ENCODE data around the gene ATP6V0E2. TPM values are rescaled to one million over a fixed set of nuclear protein-coding genes. Genes with fewer than 3 reads are reported as not detected.

ATP6V0E2 gene
- total and polyA plus RNA-seq, 8 donors = 6.8 to 66.3 (median 16.7) TPM

DNA sequence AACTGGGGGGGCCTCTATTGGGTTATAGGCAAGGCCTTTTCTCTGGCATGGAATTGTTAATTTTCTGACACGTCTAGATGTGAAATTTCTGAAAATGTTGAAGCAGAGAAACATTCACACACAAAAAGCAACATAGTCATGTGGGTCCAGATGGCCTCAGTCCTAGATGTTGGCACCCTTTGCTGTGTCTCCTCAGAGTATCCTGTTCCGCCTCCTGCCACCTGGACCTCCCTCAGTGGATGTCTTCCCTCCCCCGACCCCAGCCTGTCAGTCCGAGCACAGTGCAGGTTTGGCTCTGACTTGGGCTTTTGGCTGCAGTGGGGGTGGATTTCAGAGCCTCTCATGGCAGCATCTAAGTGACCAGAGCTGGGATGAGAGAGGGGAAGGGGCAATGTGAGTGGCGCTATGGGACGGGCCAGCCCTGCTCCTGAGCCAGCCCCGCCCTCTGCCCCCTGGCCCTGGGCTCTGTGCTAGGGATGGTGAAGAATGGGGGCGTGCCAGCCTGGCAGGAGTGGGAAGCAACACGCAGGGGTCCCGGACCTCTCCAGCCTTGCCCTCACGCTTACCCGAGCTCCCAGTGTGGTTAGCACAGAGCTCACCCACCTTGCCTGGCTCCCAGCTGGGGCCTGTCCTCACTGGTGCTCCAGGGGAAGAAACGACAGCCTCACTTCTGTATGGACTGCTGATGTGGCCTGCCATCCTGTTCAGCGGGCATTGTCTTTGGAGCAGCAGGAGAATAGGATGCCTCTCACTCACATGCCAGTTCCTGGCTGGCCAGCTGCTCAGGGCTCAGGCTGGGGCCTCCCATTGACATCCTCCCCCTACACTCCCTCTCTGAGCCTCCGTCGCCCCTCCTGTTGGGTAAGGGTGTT is 6.2 kb downstream of the ATP6V0E2 start:
- ATAC-seq (no peak), FAIRE-seq (no peak), DNase-seq (peak in 2 of 6 donors; percentile 7 to 66)
- Histone ChIP-seq H3K36me3 (no peaks in the 10 kb centered on the region), H3K4me1 (peaks cover 14 to 27% (median 21%) of the 10 kb centered on the region in 3 donors), H3K27me3 (no peaks in the 10 kb centered on the region), H3K27ac (peak overlapping the region in 1 of 4 donors; percentile 36), H3K4me3 (no peak overlapping the region), H3K9me3 (no peaks in the 10 kb centered on the region)
- intact Hi-C loops (cut with DNase I) = no loop called here
- WGBS, 2 donors = 76 to 84% methylated on average over 14 to 16 of the region's 16 CpGs
- TF ChIP-seq, protein P1, sequence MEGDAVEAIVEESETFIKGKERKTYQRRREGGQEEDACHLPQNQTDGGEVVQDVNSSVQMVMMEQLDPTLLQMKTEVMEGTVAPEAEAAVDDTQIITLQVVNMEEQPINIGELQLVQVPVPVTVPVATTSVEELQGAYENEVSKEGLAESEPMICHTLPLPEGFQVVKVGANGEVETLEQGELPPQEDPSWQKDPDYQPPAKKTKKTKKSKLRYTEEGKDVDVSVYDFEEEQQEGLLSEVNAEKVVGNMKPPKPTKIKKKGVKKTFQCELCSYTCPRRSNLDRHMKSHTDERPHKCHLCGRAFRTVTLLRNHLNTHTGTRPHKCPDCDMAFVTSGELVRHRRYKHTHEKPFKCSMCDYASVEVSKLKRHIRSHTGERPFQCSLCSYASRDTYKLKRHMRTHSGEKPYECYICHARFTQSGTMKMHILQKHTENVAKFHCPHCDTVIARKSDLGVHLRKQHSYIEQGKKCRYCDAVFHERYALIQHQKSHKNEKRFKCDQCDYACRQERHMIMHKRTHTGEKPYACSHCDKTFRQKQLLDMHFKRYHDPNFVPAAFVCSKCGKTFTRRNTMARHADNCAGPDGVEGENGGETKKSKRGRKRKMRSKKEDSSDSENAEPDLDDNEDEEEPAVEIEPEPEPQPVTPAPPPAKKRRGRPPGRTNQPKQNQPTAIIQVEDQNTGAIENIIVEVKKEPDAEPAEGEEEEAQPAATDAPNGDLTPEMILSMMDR (IDR thresholded peaks at IDR 0.05) = no peak

DNA sequence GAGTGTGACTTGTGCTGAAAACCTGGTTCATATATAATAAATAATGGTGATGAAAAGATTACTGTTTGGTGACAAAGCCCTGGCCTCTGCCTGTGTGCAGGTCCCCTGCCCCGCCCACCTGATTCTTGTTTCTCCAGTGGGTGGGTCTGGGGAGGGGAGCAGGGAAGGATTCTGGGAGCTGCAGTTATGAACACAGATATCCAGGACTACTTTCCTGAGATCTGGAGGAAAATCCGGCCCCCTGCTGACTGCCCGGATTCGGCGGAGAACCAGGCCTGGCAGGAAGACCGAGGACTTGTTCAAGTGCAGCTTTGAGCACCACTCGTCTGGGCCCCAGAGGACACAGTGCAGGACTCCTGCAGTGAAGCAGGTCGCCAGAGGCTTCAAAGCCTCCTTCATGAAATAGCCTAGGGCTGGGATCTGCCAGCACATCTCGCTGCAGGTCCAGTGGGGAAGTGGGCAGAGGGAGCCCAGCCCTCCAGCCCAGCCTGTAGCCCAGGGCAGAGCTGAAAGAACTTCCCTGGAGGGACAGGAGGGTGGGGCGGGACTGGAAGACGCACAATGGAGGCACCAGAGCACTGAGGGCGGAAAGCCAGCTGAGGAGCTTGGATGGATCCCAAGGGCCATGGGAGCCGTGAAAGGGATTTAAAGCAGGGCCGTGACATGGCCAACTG is 7.0 kb downstream of the ATP6V0E2 start:
- no peak overlapping the region for H3K4me3 ChIP-seq
- ATAC-seq (no peak), FAIRE-seq (no peak), DNase-seq (peak in 2 of 6 donors; percentile 13 to 43)
- H3K36me3 ChIP-seq = no peaks in the 10 kb centered on the region
- no peaks in the 10 kb centered on the region for H3K27me3 ChIP-seq
- 59 to 77% methylated on average over 14 of the region's 14 CpGs for WGBS, 2 donors
- no peaks in the 10 kb centered on the region for H3K9me3 ChIP-seq
- peaks cover 14 to 35% (median 28%) of the 10 kb centered on the region in 3 donors for H3K4me1 ChIP-seq
- peak overlapping the region; percentile 22 to 82 (median 31) for H3K27ac ChIP-seq
- TF ChIP-seq, protein P1 (IDR thresholded peaks at IDR 0.05) = no peak
- intact Hi-C loops (cut with DNase I) = no loop called here

DNA sequence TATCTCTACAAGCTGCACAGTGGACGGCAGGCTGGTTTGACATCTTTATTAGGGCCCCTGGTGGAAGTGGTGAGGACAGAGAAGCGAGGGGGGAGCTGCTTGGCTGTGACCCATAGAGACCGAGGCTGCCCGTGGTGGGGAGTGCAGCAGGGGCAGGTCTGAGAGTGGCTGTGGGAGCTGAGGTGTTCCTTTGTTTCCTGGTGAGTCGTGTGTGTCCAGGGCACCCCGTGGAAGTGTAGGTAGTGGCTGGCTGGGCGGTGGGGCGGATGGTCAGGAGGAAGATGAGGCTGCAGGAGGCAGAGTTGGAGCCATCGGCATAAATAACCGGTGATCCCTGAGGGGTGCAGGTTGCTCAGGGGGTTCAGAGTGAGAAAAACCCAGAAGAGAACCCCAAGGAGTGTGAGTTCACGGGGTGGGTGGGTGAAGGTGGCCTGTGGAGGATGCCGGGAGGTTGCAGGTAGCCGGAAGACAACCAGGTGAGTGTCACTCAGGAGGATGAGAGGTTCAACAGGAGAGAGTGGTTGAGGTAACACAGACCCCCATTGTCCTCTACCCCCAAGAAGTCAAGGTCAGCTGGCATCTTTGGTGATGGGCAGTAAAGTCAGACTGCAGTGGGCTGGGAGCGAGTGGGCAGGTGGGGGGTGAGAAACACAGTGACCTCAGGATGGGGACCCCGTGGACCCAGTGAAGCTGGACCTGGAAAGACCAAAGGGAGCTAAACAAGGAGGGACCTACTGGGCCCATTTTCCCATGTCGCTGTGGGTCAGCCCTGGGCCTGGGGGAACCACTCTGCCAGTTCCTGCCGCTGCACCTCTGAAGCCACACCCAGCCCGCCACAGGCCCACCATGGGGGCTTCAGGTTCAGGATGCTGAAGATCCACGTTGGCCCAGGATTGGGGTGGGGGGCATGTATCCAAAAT is 7.8 kb downstream of the ATP6V0E2 start:
- TF ChIP-seq, protein P1 (IDR thresholded peaks at IDR 0.05) = no peak
- peak in 2 of 6 donors; percentile 9 to 56 for DNase-seq
- Histone ChIP-seq H3K4me3 (no peak overlapping the region), H3K27ac (peak overlapping the region; percentile 26 to 82 (median 75)), H3K4me1 (peaks cover 14 to 43% (median 36%) of the 10 kb centered on the region in 3 donors), H3K9me3 (no peaks in the 10 kb centered on the region), H3K27me3 (no peaks in the 10 kb centered on the region), H3K36me3 (no peaks in the 10 kb centered on the region)
- intact Hi-C loops (cut with DNase I) = no loop called here
- 80 to 81% methylated on average over 19 of the region's 19 CpGs for WGBS, 2 donors
- FAIRE-seq = no peak
- ATAC-seq = no peak

DNA sequence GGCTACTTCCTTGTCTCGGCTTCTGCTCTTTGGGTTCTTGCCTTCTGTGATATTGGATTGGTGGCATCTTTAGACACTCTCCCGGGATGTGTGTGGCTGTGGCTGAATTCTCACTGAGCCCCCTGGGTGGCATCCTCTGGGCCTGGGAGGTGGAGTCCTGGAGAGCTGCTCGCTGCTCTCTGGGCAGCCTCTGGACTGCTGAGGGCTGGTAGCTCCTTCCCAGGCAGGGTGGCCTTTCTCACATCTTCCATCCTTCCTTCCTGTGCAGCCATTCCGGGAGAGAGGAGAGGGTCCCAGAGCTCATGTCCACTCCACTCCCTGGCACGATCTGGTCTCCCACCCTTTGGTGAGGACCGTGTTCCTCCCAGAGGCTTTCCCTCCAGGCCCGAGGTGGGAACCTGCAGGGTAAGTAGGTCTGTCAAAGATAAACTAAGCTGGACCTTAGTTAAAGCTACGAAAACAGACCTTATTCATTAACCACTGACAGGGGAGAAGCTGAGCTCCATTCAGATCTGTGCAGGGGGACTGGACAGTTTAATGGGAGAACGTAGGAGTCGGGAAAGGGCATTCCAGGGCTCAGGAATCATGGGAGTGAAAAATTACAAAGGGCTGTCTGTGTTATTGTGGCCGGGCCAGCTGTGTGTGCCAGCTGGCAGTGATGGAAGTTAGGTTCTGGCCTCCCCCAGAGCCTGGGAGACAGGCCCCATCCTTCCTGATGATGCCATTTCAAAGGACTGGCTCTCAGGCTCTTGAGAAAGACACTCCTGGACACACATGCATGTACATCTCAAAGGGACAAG is 8.7 kb downstream of the ATP6V0E2 start:
- no peak for FAIRE-seq
- peaks cover 14 to 46% (median 36%) of the 10 kb centered on the region in 3 donors for H3K4me1 ChIP-seq
- H3K27me3 ChIP-seq = no peaks in the 10 kb centered on the region
- WGBS, 2 donors = 61 to 66% methylated on average over 11 of the region's 11 CpGs
- peak; percentile 1 to 38 (median 16) for ATAC-seq
- peak overlapping the region; percentile 48 to 82 (median 75) for H3K27ac ChIP-seq
- H3K4me3 ChIP-seq = no peak overlapping the region
- TF ChIP-seq, protein P1 (IDR thresholded peaks at IDR 0.05) = no peak
- no peaks in the 10 kb centered on the region for H3K9me3 ChIP-seq
- H3K36me3 ChIP-seq = no peaks in the 10 kb centered on the region
- peak in 3 of 6 donors; percentile 16 to 39 (median 31) for DNase-seq
- intact Hi-C loops (cut with DNase I) = no loop called here
